Prostate gland (tissue), 2 donors: ENCODE results near the gene ANGPTL7. TPM values are rescaled to one million over a fixed set of nuclear protein-coding genes. Genes with fewer than 3 reads are reported as not detected.

ENCODE experiments used
- DNase-seq: peaks from one replicate; pipeline ENCODE4 v3.0.0-alpha.2; 2019; ENCODE audit warnings: low spot score
- H3K27ac ChIP-seq, 2 donors: fragments of 200-600 bp; sonication (generic); 2 replicates each; pipeline ENCODE4 v1.5.1; 2017 to 2019
- H3K27me3 ChIP-seq: fragments of 200-600 bp; sonication (generic); replicated peaks from 2 replicates; pipeline ENCODE4 v1.5.1; 2019; ENCODE audit not compliant: insufficient read depth
- H3K36me3 ChIP-seq, 2 donors: fragments of 200-600 bp; sonication (generic); 1 replicate in 1 of 2; 2 replicates in 1 of 2; pipeline versions ENCODE4 v1.5.1 to v1.8.1; 2017 to 2019
- H3K4me1 ChIP-seq: fragments of 200-600 bp; sonication (generic); replicated peaks from 2 replicates; pipeline ENCODE4 v1.5.1; 2019
- H3K4me3 ChIP-seq, 2 donors: fragments of 200-600 bp; sonication (generic); 2 replicates each; pipeline ENCODE4 v1.5.1; 2017 to 2019
- H3K9me3 ChIP-seq: fragments of 200-600 bp; sonication (generic); 2 replicates; pipeline ENCODE4 v1.5.1; 2017
- POLR2A ChIP-seq: fragments of 450-650 bp; IDR thresholded peaks from one replicate; pipeline ENCODE4 v1.6.1; 2016; ENCODE audit warnings: antibody characterized with exemption, mild to moderate bottlenecking
- POLR2AphosphoS5 ChIP-seq: sonication (generic); formaldehyde crosslinking; IDR thresholded peaks from one replicate; pipeline ENCODE4 v1.6.1; 2017; ENCODE audit warnings: antibody characterized with exemption
- WGBS: methylation state at CpG from one replicate; pipeline ENCODE4 v1.1.5; 2018; 5-methylcytosine and 5-hydroxymethylcytosine counted together
- intact Hi-C: fragments of 100-400 bp; cut with DNase I; formaldehyde crosslinking; loops from one replicate; pipeline ENCODE4 v1.14.2; 2022
- total RNA-seq, 2 donors: library from RNA; depleted of rRNA; stranded (reverse); fragments of >200 nt; gene quantifications; one replicate each; pipeline ENCODE4 v1.1.0, GENCODE V29; 2016
- TF ChIP-seq, protein P1 (sequence below), 4 experiments: fragments of 200-600 bp in 2 of 4; fragments of 450-650 bp in 2 of 4; sonication (generic) in 2 of 4; IDR thresholded peaks; 1 replicate in 3 of 4; 2 replicates in 1 of 4; pipeline ENCODE4 v1.5.1; 2016 to 2019; ENCODE audit warnings: antibody characterized with exemption in 4 of 4, mild to moderate bottlenecking in 2 of 4, moderate library complexity in 2 of 4

The ANGPTL7 gene
- total RNA-seq, 2 donors from 2014 or later: 0.80 TPM; not detected in 1

DNA sequence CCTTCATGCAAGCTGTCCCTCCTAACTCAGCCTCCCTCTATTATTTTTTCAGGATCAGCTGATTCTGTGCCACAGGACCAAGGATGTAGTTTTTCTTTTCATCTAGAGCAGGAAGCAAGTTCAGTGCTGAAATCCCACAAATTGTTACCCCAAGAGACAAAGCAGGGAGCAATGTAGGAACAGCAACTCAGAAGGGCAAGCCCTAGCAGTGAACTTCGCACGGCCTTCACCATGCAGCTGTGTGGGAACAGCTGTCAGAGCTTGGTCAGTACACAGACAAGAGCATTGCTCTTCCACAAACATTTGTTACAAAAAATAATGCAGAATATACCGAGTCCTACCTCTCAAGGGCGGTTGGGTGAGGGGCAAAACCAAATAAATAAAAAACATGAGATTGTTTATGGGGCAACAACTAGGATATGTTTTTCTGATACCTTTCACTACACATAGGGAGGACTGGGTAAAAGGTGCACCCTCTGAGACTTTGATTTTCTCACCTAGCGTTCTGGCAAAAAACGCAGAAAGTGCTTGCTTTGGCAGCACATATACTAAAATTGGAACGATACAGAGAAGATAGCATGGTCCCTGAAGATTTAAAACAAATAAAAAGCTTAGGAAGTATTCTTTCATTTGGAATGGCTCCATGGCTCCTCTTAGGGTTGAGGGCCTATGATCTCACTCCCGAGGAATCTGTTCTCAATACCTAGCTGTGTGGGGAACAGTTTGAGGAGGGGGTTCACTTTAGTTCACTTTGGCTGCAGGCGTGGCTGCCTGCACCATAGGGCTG lies 37.1 kb upstream of the ANGPTL7 start:
- peak overlapping the region; percentile 33 to 57 for H3K27ac ChIP-seq
- peak; percentile 30 for DNase-seq
- no peaks in the 10 kb centered on the region for H3K9me3 ChIP-seq
- WGBS: 22% methylated on average over 9 of the region's 9 CpGs
- H3K36me3 ChIP-seq: no peaks in the 10 kb centered on the region
- no peak overlapping the region for H3K4me3 ChIP-seq
- H3K27me3 ChIP-seq: no peaks in the 10 kb centered on the region
- intact Hi-C loops: no loop called here
- no peak for TF ChIP-seq POLR2A
- TF ChIP-seq, protein P1, sequence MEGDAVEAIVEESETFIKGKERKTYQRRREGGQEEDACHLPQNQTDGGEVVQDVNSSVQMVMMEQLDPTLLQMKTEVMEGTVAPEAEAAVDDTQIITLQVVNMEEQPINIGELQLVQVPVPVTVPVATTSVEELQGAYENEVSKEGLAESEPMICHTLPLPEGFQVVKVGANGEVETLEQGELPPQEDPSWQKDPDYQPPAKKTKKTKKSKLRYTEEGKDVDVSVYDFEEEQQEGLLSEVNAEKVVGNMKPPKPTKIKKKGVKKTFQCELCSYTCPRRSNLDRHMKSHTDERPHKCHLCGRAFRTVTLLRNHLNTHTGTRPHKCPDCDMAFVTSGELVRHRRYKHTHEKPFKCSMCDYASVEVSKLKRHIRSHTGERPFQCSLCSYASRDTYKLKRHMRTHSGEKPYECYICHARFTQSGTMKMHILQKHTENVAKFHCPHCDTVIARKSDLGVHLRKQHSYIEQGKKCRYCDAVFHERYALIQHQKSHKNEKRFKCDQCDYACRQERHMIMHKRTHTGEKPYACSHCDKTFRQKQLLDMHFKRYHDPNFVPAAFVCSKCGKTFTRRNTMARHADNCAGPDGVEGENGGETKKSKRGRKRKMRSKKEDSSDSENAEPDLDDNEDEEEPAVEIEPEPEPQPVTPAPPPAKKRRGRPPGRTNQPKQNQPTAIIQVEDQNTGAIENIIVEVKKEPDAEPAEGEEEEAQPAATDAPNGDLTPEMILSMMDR (IDR thresholded peaks at IDR 0.05): no peak
- TF ChIP-seq POLR2AphosphoS5: peak; percentile 71
- H3K4me1 ChIP-seq: peaks cover 13% of the 10 kb centered on the region

DNA sequence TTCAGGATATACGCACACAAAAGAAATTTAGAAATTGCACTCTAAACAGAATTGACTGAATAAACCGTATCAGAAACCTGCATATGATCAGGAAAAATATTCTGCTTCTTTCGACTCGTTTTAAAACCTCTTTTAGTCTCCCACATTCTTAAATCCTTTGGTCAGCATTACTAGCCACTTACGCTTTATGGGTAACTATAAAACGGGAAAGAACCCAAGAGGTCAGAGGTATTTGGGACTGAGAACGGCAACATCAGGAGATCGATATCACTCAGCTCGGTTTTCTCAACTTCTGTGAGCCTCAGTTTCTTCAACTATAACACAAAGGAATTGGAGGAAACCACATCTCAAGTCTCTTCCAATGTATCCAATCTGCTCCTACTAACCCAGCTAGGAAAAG lies 36.4 kb upstream of the ANGPTL7 start:
- Histone ChIP-seq H3K4me3 (no peak overlapping the region), H3K9me3 (no peaks in the 10 kb centered on the region), H3K27me3 (no peaks in the 10 kb centered on the region), H3K36me3 (no peaks in the 10 kb centered on the region), H3K4me1 (peaks cover 19% of the 10 kb centered on the region), H3K27ac (peak overlapping the region; percentile 33 to 57)
- TF ChIP-seq POLR2A: no peak
- TF ChIP-seq, protein P1 (IDR thresholded peaks at IDR 0.05): no peak
- TF ChIP-seq POLR2AphosphoS5: no peak
- intact Hi-C loops: no loop called here
- WGBS: 63% methylated on average over 9 of the region's 9 CpGs
- no peak for DNase-seq

DNA sequence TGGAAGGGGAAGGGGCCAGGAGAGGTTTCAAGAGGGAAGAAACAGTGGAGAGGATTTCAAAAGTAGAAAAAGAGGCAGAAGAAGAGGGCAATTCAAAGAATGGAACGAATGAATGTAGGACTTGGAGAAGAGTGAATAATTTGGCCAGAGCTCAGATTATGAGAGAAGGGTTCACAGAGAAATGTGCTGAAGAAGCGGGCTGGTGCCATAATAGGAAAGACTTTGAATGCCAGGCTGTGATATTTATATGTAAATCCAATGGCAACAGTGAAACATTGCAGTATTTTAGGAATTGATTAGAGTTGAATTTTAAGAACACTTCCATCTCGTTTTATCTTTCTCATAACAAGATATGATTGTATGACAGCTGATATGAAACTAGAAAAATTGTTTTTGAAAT lies 36.0 kb upstream of the ANGPTL7 start:
- H3K9me3 ChIP-seq: no peaks in the 10 kb centered on the region
- H3K27ac ChIP-seq: no peak overlapping the region
- H3K4me3 ChIP-seq: no peak overlapping the region
- intact Hi-C loops: no loop called here
- no peak for DNase-seq
- TF ChIP-seq POLR2AphosphoS5 (no peak), POLR2A (no peak)
- TF ChIP-seq, protein P1 (IDR thresholded peaks at IDR 0.05): no peak
- no peaks in the 10 kb centered on the region for H3K27me3 ChIP-seq
- 61% methylated on average over 3 of the region's 3 CpGs for WGBS
- no peaks in the 10 kb centered on the region for H3K36me3 ChIP-seq
- peaks cover 20% of the 10 kb centered on the region for H3K4me1 ChIP-seq

DNA sequence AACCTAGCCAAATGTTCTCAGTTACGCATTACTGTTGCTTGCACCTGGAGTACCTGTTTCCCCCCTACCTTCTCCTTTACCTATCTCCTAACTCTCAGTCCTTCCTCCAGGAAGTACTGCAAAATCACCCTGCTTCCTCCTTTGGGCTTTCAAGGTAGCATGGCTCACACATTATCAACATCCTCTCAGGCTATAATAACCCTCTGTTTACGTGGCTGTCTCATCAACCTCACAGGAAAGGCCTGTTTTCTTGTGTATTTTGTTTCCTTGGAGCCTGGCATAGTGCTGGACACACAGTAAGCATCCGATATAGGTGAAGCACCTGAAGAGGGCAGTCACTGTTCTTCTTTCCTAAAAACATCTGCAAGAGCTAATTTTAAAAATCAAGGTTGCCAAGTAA lies 32.7 kb upstream of the ANGPTL7 start:
- H3K36me3 ChIP-seq: no peaks in the 10 kb centered on the region
- no peak for TF ChIP-seq POLR2AphosphoS5
- TF ChIP-seq POLR2A: no peak
- TF ChIP-seq, protein P1 (IDR thresholded peaks at IDR 0.05): no peak
- H3K4me3 ChIP-seq: no peak overlapping the region
- no peak for DNase-seq
- H3K27me3 ChIP-seq: no peaks in the 10 kb centered on the region
- WGBS: 78% methylated on average over 3 of the region's 3 CpGs
- H3K27ac ChIP-seq: peak overlapping the region in 1 of 2 donors; percentile 32
- H3K4me1 ChIP-seq: peaks cover 18% of the 10 kb centered on the region
- H3K9me3 ChIP-seq: no peaks in the 10 kb centered on the region
- intact Hi-C loops: no loop called here

DNA sequence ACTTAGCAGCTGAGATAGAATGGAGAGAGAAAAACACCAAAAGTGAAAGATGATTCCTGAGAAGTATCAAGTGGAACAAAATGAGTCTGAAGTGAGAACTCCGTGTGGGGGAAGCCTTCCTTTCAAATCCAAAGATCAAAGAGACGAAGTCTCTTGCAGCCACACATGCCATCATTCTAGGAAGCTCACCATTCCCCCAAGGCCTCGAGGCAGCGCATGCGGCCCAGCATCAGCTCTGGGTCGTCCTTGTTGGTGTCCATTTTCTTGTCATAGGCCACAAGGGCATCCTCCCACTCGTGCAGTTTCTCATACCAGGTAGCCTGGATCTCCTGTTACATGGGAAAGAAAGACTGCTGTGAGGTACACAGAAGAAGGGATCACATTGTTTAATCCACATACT lies 32.2 kb upstream of the ANGPTL7 start:
- WGBS: 86% methylated on average over 7 of the region's 7 CpGs
- peak overlapping the region; percentile 32 to 48 for H3K27ac ChIP-seq
- intact Hi-C loops: no loop called here
- no peaks in the 10 kb centered on the region for H3K9me3 ChIP-seq
- H3K36me3 ChIP-seq: no peaks in the 10 kb centered on the region
- H3K4me1 ChIP-seq: peaks cover 13% of the 10 kb centered on the region
- no peaks in the 10 kb centered on the region for H3K27me3 ChIP-seq
- no peak for TF ChIP-seq POLR2AphosphoS5
- no peak for TF ChIP-seq POLR2A
- TF ChIP-seq, protein P1 (IDR thresholded peaks at IDR 0.05): no peak
- no peak overlapping the region for H3K4me3 ChIP-seq
- DNase-seq: no peak
